GM12878 (cell line): ENCODE data around the gene IER3. TPM values are rescaled to one million over a fixed set of nuclear protein-coding genes. Genes with fewer than 3 reads are reported as not detected.

Source experiments
- ATAC-seq: fragments of 200-7000 bp; cut with Tn5 transposase; 3 replicates; pipeline ENCODE4 v1.9.1; 2020; ENCODE audit warnings: mild to moderate bottlenecking, moderate library complexity
- BruUV-seq: library from RNA; stranded (reverse); fragments of 400-500 nt; replicated peaks from 2 replicates; lab custom pipeline; 2021; lab: Mats Ljungman, UMichigan
- CTCF ChIA-PET: fragments of 300-600 bp; sonication (Branson Sonifier 250); formaldehyde crosslinking; extraction: SDS; loops from one replicate; lab custom pipeline; 2021; ENCODE audit warnings: inconsistent platforms; lab: Yijun Ruan, JAX
- POLR2A ChIA-PET: fragments of 350-600 bp; formaldehyde crosslinking; extraction: SDS; loops from one replicate; lab custom pipeline; 2021; ENCODE audit warnings: inconsistent platforms; lab: Charles Lee
- RAD21 ChIA-PET: fragments of 300-600 bp; sonication (Branson Sonifier 250); formaldehyde crosslinking; loops from one replicate; lab custom pipeline; 2023; ENCODE audit warnings: antibody characterized with exemption; ENCODE audit not compliant: unreplicated experiment; lab: Charles Lee
- SMC1A ChIA-PET: fragments of 300-600 bp; sonication (Branson Sonifier 250); formaldehyde crosslinking; loops from one replicate; lab custom pipeline; 2023; ENCODE audit not compliant: unreplicated experiment, uncharacterized antibody; lab: Charles Lee
- DNase-seq: peaks from one replicate; pipeline ENCODE4 v3.0.0-alpha.2; 2011; ENCODE audit warnings: low read depth, low spot score
- FAIRE-seq: peaks from 3 replicates; lab custom pipeline; 2011; peaks lifted over from hg19 to GRCh38; lab: Jason Lieb, UNC
- H2AFZ ChIP-seq: 2 replicates; pipeline ENCODE4 v1.6.0; 2011; ENCODE audit warnings: low read depth, low read length, control low read depth; ENCODE audit not compliant: control insufficient read depth
- H3K27ac ChIP-seq: 2 replicates; pipeline ENCODE4 v1.5.1; 2011; ENCODE audit warnings: control low read depth; ENCODE audit not compliant: control insufficient read depth, insufficient read depth
- H3K27me3 ChIP-seq, 2 experiments: replicated peaks in 1 of 2; 2 replicates each; pipeline versions ENCODE4 v1.6.0 to v1.6.1; 2011; ENCODE audit warnings: low read length in 1 of 2; ENCODE audit not compliant: control insufficient read depth in 2 of 2, insufficient read depth in 2 of 2
- H3K36me3 ChIP-seq, 2 experiments: 2 replicates each; pipeline ENCODE4 v1.5.1; 2011; ENCODE audit warnings: low read length in 1 of 2; ENCODE audit not compliant: control insufficient read depth in 2 of 2, insufficient read depth in 2 of 2
- H3K4me1 ChIP-seq: 2 replicates; pipeline ENCODE4 v1.6.1; 2011; ENCODE audit warnings: mild to moderate bottlenecking, low read length, moderate library complexity, mixed read lengths; ENCODE audit not compliant: control insufficient read depth, insufficient read depth
- H3K4me2 ChIP-seq: 2 replicates; pipeline ENCODE4 v1.6.0; 2011; ENCODE audit warnings: control low read depth; ENCODE audit not compliant: control insufficient read depth, insufficient read depth
- H3K4me3 ChIP-seq: fragments of 200-600 bp; sonication (generic); 2 replicates; pipeline ENCODE4 v1.5.1; 2016
- H3K79me2 ChIP-seq: 2 replicates; pipeline ENCODE4 v1.6.0; 2011; ENCODE audit warnings: low read length; ENCODE audit not compliant: control insufficient read depth, insufficient read depth
- H3K9ac ChIP-seq: 2 replicates; pipeline ENCODE4 v1.8.0; 2011; ENCODE audit warnings: low read length, control low read depth, mixed read lengths; ENCODE audit not compliant: control insufficient read depth, insufficient read depth
- H3K9me3 ChIP-seq: replicated peaks from 3 replicates; pipeline ENCODE4 v1.5.1; 2011; ENCODE audit warnings: mild to moderate bottlenecking, low read length; ENCODE audit not compliant: control insufficient read depth, insufficient read depth
- H4K20me1 ChIP-seq: 2 replicates; pipeline ENCODE4 v1.6.0; 2011; ENCODE audit not compliant: control insufficient read depth, insufficient read depth
- GATAD2B ChIP-seq: fragments of 450-650 bp; conservative IDR thresholded peaks from 2 replicates; pipeline ENCODE4 v1.6.1; 2017; ENCODE audit warnings: low read depth, mild to moderate bottlenecking, moderate library complexity
- HDGF ChIP-seq: fragments of 450-650 bp; IDR thresholded peaks from 2 replicates; pipeline ENCODE4 v1.6.1; 2016; ENCODE audit warnings: antibody characterized with exemption
- IRF4 ChIP-seq: IDR thresholded peaks from 2 replicates; pipeline ENCODE4 v1.6.1; 2011; ENCODE audit warnings: low read depth, low read length
- MLLT1 ChIP-seq: fragments of 450-650 bp; IDR thresholded peaks from 2 replicates; pipeline ENCODE4 v1.6.1; 2016; ENCODE audit warnings: mild to moderate bottlenecking
- MXI1 ChIP-seq: fragments of 150-350 bp; IDR thresholded peaks from 2 replicates; pipeline ENCODE4 v1.6.1; 2011; ENCODE audit warnings: low read depth, mild to moderate bottlenecking, inconsistent platforms, low read length, improper control_type of control experiment
- PAX5 ChIP-seq: IDR thresholded peaks from 2 replicates; pipeline ENCODE4 v1.6.1; 2011; ENCODE audit warnings: low read depth, low read length, borderline replicate concordance
- RELB ChIP-seq: fragments of 450-650 bp; IDR thresholded peaks from 2 replicates; pipeline ENCODE4 v1.6.1; 2017; ENCODE audit warnings: low read depth, mild to moderate bottlenecking, moderate library complexity
- WGBS: methylation state at CpG from one replicate; pipeline ENCODE4 v1.1.6; 2016; ENCODE audit warnings: low lambda C conversion rate; ENCODE audit not compliant: insufficient replicate concordance, insufficient coverage; ENCODE audit errors: missing lambda C conversion rate; 5-methylcytosine and 5-hydroxymethylcytosine counted together
- in situ Hi-C: fragments of 300-500 bp; cut with MboI; formaldehyde crosslinking; loops from 9 replicates; pipeline ENCODE4 v1.14.3; 2018; ENCODE audit warnings: mixed read lengths
- intact Hi-C: fragments of 100-400 bp; cut with micrococcal nuclease; formaldehyde crosslinking; loops from one replicate; pipeline ENCODE4 v1.14.2; 2022; ENCODE audit not compliant: unreplicated experiment
- polyA plus RNA-seq, 11 experiments: library from polyadenylated mRNA; depleted of rRNA in 4 of 11; unstranded in 6 of 11; stranded (reverse) in 5 of 11; fragments of >200 nt; fragmentation: Nextera tagmentation in 4 of 11; fragmentation: Illumina TruSeq in 1 of 11; extraction: Ambion mirVana in 4 of 11; extraction: Trizol in 1 of 11; gene quantifications; 1 replicate in 1 of 11; 2 replicates in 10 of 11; pipeline versions ENCODE4 v1.2.1 to v1.2.3, GENCODE V29; 2011 to 2016; ENCODE audit warnings: inconsistent platforms in 2 of 11, missing spikeins in 2 of 11, low read depth in 1 of 11
- total RNA-seq, 4 experiments: library from RNA; depleted of rRNA in 3 of 4; stranded (reverse); fragments of >200 nt in 3 of 4; fragmentation: Illumina TruSeq in 1 of 4; extraction: Trizol in 1 of 4; gene quantifications; 2 replicates each; pipeline versions ENCODE4 v1.2.1 to v1.2.3, GENCODE V29; 2013 to 2021

Gene IER3
- total and polyA plus RNA-seq, 10 of the 15 experiments (the other 5 are each of a cell fraction or from before 2014, with no cell fraction given), result 1.9 to 100 (median 32.3) TPM

GRCh38 chr6:30749554-30750378 lies 5.4 kb upstream of the IER3 start (continued):
- no peak for TF ChIP-seq GATAD2B
- TF ChIP-seq MXI1, result no peak
- TF ChIP-seq IRF4, result no peak
- TF ChIP-seq, all 136 proteins: peak for 0

GRCh38 chr6:30748851-30749540 lies 4.6 kb upstream of the IER3 start:
- Histone ChIP-seq H3K9ac (no peak overlapping the region), H3K79me2 (peaks cover 4% of the 10 kb centered on the region; the same call in 1 of the 2 replicates), H3K4me3 (no peak overlapping the region), H4K20me1 (no peaks in the 10 kb centered on the region), H3K27ac (no peak overlapping the region), H2AFZ (no peak overlapping the region), H3K9me3 (no peaks in the 10 kb centered on the region), H3K36me3 (no peaks in the 10 kb centered on the region), H3K4me2 (no peak overlapping the region), H3K4me1 (peaks cover 4% of the 10 kb centered on the region; the same call in 1 of the 2 replicates), H3K27me3 (no peaks in the 10 kb centered on the region)
- CTCF ChIA-PET, result interaction anchor here (1.4 kb wide), 1 partner anchor 11 kb away, joined by 5 read pairs; no protein-coding TSS in a partner anchor
- intact Hi-C loops (no loop called here), in situ Hi-C loops (no loop called here)
- RAD21 ChIA-PET, result no interaction called here
- FAIRE-seq, result no peak
- no TSS peak for BruUV-seq
- SMC1A ChIA-PET, result interaction anchor here (0.7 to 1.4 kb wide), 2 partner anchors 10 to 66 kb away, joined by 3 to 5 read pairs; no protein-coding TSS in a partner anchor
- no peak for DNase-seq
- no peak for TF ChIP-seq PAX5
- TF ChIP-seq HDGF, result no peak
- TF ChIP-seq RELB, result no peak
- TF ChIP-seq MLLT1, result no peak
- POLR2A ChIA-PET, result interaction anchor here (0.6 kb wide), 1 partner anchor 18 kb away, joined by 4 read pairs; no protein-coding TSS in a partner anchor
- 45% methylated on average over 8 of the region's 8 CpGs for WGBS
- ATAC-seq, result no peak
